GM06990 (cell line): ENCODE results near the gene ZC3H4.

Experiments
- DNase-seq: peaks from one replicate; pipeline ENCODE4 v3.0.0-alpha.2; 2011; ENCODE audit not compliant: insufficient read length; ENCODE audit errors: extremely low read depth
- H3K27me3 ChIP-seq: replicated peaks from 2 replicates; pipeline ENCODE4 v1.6.0; 2011; ENCODE audit warnings: low read length; ENCODE audit not compliant: control insufficient read depth, insufficient read depth
- H3K36me3 ChIP-seq: 2 replicates; pipeline ENCODE4 v1.5.1; 2011; ENCODE audit warnings: low read length; ENCODE audit not compliant: control insufficient read depth, insufficient read depth
- H3K4me3 ChIP-seq: replicated peaks from 2 replicates; pipeline ENCODE4 v1.5.1; 2011; ENCODE audit warnings: low read depth, mild to moderate bottlenecking, control low read depth, low read length
- CTCF ChIP-seq: IDR thresholded peaks from 2 replicates; pipeline ENCODE4 v1.5.1; 2011; ENCODE audit warnings: low read length, control low read depth, mild to moderate bottlenecking, inconsistent platforms; ENCODE audit not compliant: insufficient read depth, poor library complexity, severe bottlenecking

Gene ZC3H4

GRCh38 chr19:47130589-47131227 is 17.1 kb upstream of the ZC3H4 start, which contains the start of gene SAE1:
Gene SAE1 (plus strand): TSS chr19:47130835. CDS start chr19:47130931, 96 bp downstream.
- peaks cover 2% of the 10 kb centered on the region; the same call in 1 of the 2 replicates for H3K36me3 ChIP-seq
- TF ChIP-seq CTCF = peak; percentile 65
- DNase-seq = peak; percentile 99
- peak within 1 kb of the TSS; percentile 96 for H3K4me3 ChIP-seq
- no peaks in the 10 kb centered on the region for H3K27me3 ChIP-seq

GRCh38 chr19:47130120-47130588 is 16.6 kb upstream of the ZC3H4 start:
- no peak for TF ChIP-seq CTCF
- Histone ChIP-seq H3K4me3 (no peak overlapping the region), H3K27me3 (no peaks in the 10 kb centered on the region), H3K36me3 (peaks cover 2% of the 10 kb centered on the region; the same call in 1 of the 2 replicates)
- no peak for DNase-seq

GRCh38 chr19:47129579-47129978 is 16.0 kb upstream of the ZC3H4 start:
- no peak for DNase-seq

GRCh38 chr19:47125669-47125938 is 12.0 kb upstream of the ZC3H4 start:
- TF ChIP-seq CTCF = no peak
- Histone ChIP-seq H3K4me3 (no peak overlapping the region), H3K36me3 (no peaks in the 10 kb centered on the region), H3K27me3 (no peaks in the 10 kb centered on the region)
- no peak for DNase-seq

More at GRCh38 chr19:47129579-47129978, 16.0 kb upstream of the ZC3H4 start:
- Histone ChIP-seq H3K36me3 (peaks cover 2% of the 10 kb centered on the region; the same call in 1 of the 2 replicates), H3K4me3 (no peak overlapping the region), H3K27me3 (no peaks in the 10 kb centered on the region)
- TF ChIP-seq CTCF = no peak

GRCh38 chr19:47124937-47125668 is 11.5 kb upstream of the ZC3H4 start:
- no peak for DNase-seq

More at GRCh38 chr19:47124937-47125668, 11.5 kb upstream of the ZC3H4 start:
- Histone ChIP-seq H3K4me3 (no peak overlapping the region), H3K36me3 (no peaks in the 10 kb centered on the region), H3K27me3 (no peaks in the 10 kb centered on the region)
- peak; percentile 47 for TF ChIP-seq CTCF
